ENCODE results near the gene TRIM65.
A peak's percentile ranks its signal among the peaks of the same experiment; 100 is the strongest.
"Not testable (repeated sequence)": the region's sequence is repeated elsewhere in the genome, so short reads cannot be mapped to it uniquely, and the experiment has no call there.

TRIM65 gene

GRCh38 chr17:75853433-75853832, 43.3 kb downstream of the TRIM65 start:
- peaks cover 16% of the 10 kb centered on the region for H3K4me1 ChIP-seq (ENCODE audit: insufficient read depth, poor library complexity, severe bottlenecking)
- no peak for ATAC-seq (ENCODE audit: low read depth)
- H3K4me3 ChIP-seq (ENCODE audit: severe bottlenecking): no peak overlapping the region
- H3K36me3 ChIP-seq (ENCODE audit: low read depth): peaks cover 48% of the 10 kb centered on the region
- H3K9me3 ChIP-seq (ENCODE audit: severe bottlenecking): no peaks in the 10 kb centered on the region
- H3K27me3 ChIP-seq (ENCODE audit: insufficient read depth, poor library complexity, severe bottlenecking): no peaks in the 10 kb centered on the region
- no peak for TF ChIP-seq CTCF (IDR thresholded peaks at IDR 0.05; ENCODE audit: poor library complexity, severe bottlenecking)
- no peak for DNase-seq (ENCODE audit: low spot score)
- H3K27ac ChIP-seq (ENCODE audit: poor library complexity, severe bottlenecking): peak overlapping the region; percentile 69

- H3K4me3 ChIP-seq (ENCODE audit: severe bottlenecking): not testable (repeated sequence)
- peaks cover 66% of the 10 kb centered on the region for H3K36me3 ChIP-seq (ENCODE audit: low read depth)
- H3K4me1 ChIP-seq (ENCODE audit: insufficient read depth, poor library complexity, severe bottlenecking): peaks cover 16% of the 10 kb centered on the region
These were observed 45.1 kb downstream of the TRIM65 start for GRCh38 chr17:75851693-75851991.

DNA sequence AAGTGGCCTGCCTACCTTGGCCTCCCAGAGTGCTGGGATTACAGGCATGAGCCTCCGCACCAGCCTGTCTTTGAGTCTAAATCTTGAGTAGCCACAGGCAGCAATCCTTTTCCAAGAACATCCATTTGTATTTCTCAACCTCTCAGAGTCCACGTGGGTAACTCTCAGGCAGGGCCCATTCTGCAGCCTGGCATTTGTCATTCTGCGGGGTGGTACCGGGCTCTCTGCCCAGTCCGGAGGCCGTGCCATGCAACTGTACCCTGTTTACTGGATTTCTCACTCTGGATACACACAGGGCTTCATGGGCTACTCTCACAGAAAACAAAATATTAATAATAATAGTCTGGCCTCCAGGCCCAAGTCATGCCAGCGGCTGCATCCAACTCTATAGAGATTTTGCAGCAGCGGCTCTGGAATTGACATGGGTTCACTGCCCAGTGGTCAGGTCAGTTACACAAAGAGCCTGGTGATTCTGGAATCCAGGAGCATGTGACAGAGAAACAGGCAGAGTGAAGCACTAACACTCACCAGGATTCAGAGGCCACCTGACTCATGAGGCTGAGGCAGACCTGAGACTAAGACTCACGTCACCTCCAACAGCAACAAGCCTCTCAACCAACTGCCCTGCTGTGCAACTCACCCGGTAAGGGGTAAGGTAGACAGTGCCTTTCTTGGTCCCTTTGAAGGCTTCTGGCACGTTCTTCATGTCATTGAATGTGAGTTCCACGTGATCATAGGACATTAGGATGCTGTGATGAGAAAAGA, 45.6 kb downstream of the TRIM65 start:
- Histone ChIP-seq H3K27ac (ENCODE audit: poor library complexity, severe bottlenecking) (no peak overlapping the region), H3K27me3 (ENCODE audit: insufficient read depth, poor library complexity, severe bottlenecking) (no peaks in the 10 kb centered on the region), H3K36me3 (ENCODE audit: low read depth) (peaks cover 71% of the 10 kb centered on the region), H3K9me3 (ENCODE audit: severe bottlenecking) (no peaks in the 10 kb centered on the region), H3K4me3 (ENCODE audit: severe bottlenecking) (no peak overlapping the region), H3K4me1 (ENCODE audit: insufficient read depth, poor library complexity, severe bottlenecking) (peaks cover 14% of the 10 kb centered on the region)
- no peak for DNase-seq (ENCODE audit: low spot score)
- ATAC-seq (ENCODE audit: low read depth): no peak
- no peak for TF ChIP-seq CTCF (IDR thresholded peaks at IDR 0.05; ENCODE audit: poor library complexity, severe bottlenecking)

More at GRCh38 chr17:75851693-75851991, 45.1 kb downstream of the TRIM65 start:
- not testable (repeated sequence) for ATAC-seq (ENCODE audit: low read depth); H3K9me3 ChIP-seq (ENCODE audit: severe bottlenecking); H3K27me3 ChIP-seq (ENCODE audit: insufficient read depth, poor library complexity, severe bottlenecking); DNase-seq (ENCODE audit: low spot score); H3K27ac ChIP-seq (ENCODE audit: poor library complexity, severe bottlenecking)

DNA sequence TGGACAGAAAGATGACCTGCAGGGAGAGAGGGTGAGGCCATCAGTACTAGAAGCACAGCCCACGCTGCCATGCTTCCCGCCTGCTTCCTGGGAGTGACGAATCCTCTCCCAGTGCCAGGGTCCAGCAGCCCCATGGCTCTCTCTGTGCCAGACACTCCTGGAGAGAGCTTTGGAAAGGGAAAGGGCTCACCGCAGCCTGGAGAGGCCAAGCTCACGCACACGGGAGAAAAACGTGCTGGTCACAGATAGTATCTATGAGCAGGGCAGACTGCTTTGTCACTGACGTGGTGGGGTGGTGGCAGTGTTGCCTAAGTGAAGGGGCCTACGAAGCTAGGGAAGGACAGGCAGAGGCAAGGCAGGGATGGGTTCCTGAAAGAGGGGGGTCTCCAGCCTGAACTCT, 47.0 kb downstream of the TRIM65 start:
- Histone ChIP-seq H3K4me3 (ENCODE audit: severe bottlenecking) (no peak overlapping the region), H3K27ac (ENCODE audit: poor library complexity, severe bottlenecking) (no peak overlapping the region), H3K27me3 (ENCODE audit: insufficient read depth, poor library complexity, severe bottlenecking) (no peaks in the 10 kb centered on the region), H3K9me3 (ENCODE audit: severe bottlenecking) (no peaks in the 10 kb centered on the region), H3K36me3 (ENCODE audit: low read depth) (peaks cover 78% of the 10 kb centered on the region), H3K4me1 (ENCODE audit: insufficient read depth, poor library complexity, severe bottlenecking) (peaks cover 27% of the 10 kb centered on the region)
- no peak for TF ChIP-seq CTCF (IDR thresholded peaks at IDR 0.05; ENCODE audit: poor library complexity, severe bottlenecking)
- DNase-seq (ENCODE audit: low spot score) (no peak), ATAC-seq (ENCODE audit: low read depth) (no peak)

DNA sequence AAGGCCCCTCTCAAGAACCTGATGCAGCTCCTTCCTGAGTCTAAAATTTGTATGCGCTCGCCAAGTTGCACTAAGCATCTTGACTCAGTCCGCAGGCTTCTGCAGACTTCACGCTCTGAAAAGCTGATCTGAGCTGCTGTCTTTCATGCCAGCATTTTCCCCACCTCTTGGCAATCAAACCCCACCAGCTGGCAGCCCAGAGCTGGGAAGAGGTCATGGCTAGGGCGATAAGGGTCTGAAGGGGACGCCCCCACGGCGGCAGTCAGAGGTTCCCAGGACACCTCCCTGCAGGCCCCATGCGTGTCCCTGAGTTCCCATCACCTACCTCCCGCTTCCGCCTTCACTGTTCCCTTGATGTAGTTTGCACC, 47.5 kb downstream of the TRIM65 start:
- no peaks in the 10 kb centered on the region for H3K27me3 ChIP-seq (ENCODE audit: insufficient read depth, poor library complexity, severe bottlenecking)
- ATAC-seq (ENCODE audit: low read depth): no peak
- no peak overlapping the region for H3K27ac ChIP-seq (ENCODE audit: poor library complexity, severe bottlenecking)
- H3K9me3 ChIP-seq (ENCODE audit: severe bottlenecking): no peaks in the 10 kb centered on the region
- peaks cover 78% of the 10 kb centered on the region for H3K36me3 ChIP-seq (ENCODE audit: low read depth)
- TF ChIP-seq CTCF (IDR thresholded peaks at IDR 0.05; ENCODE audit: poor library complexity, severe bottlenecking): no peak
- peaks cover 28% of the 10 kb centered on the region for H3K4me1 ChIP-seq (ENCODE audit: insufficient read depth, poor library complexity, severe bottlenecking)
- H3K4me3 ChIP-seq (ENCODE audit: severe bottlenecking): no peak overlapping the region
- DNase-seq (ENCODE audit: low spot score): no peak

Data from RWPE2 (cell line).